ENCODE results near the gene FZR1. TPM values are rescaled to one million over a fixed set of nuclear protein-coding genes. Genes with fewer than 3 reads are reported as not detected.
"Not testable (repeated sequence)": the region's sequence is repeated elsewhere in the genome, so short reads cannot be mapped to it uniquely, and the experiment has no call there.

FZR1 gene
- total RNA-seq, 8 experiments from 2014 or later: 15.8 to 33.6 (median 23.0) TPM

- H3K4me1 ChIP-seq (replicated peaks in 1 of 2): peaks cover 5 to 9% of the 10 kb centered on the region in 2 donors
- WGBS, 10 experiments: 83 to 93% (median 88%) methylated on average over 5 to 14 of the region's 21 CpGs; no CpG with 5 or more reads in 1 of the 10 experiments
- no peak overlapping the region for H3K27ac ChIP-seq
- ATAC-seq (replicated peaks in 6 of 8): no peak
- in situ Hi-C loops (cut with MboI; ENCODE audit: low pct_unique_long_range_greater_than_20kb in 2 of 9, low sequenced_read_pairs in 9 of 9, unreplicated experiment in 9 of 9): loop anchor here in 1 of 9 experiments (25.0 kb wide), 1 partner anchor 158 kb away; the partner anchor contains the start of genes PIP5K1C and TJP3
- no peak overlapping the region for H3K4me3 ChIP-seq
These were observed 48.4 kb downstream of the FZR1 start for GRCh38 chr19:3554254-3555083.

- Histone ChIP-seq H3K27ac (no peak overlapping the region), H3K4me1 (replicated peaks in 1 of 2) (peaks cover 5 to 9% of the 10 kb centered on the region in 2 donors), H3K4me3 (peak overlapping the region in 3 of 5 donors; percentile 81 to 97 (median 83))
- ATAC-seq (replicated peaks in 6 of 8): no peak
- 68 to 100% (median 90%) methylated on average over 2 to 6 of the region's 15 CpGs; no CpG with 5 or more reads in 2 of the 10 experiments for WGBS, 10 experiments
- in situ Hi-C loops (cut with MboI; ENCODE audit: low pct_unique_long_range_greater_than_20kb in 2 of 9, low sequenced_read_pairs in 9 of 9, unreplicated experiment in 9 of 9): loop anchor here in 1 of 9 experiments (25.0 kb wide), 1 partner anchor 156 kb away; the partner anchor contains the start of genes PIP5K1C and TJP3
These were observed 49.7 kb downstream of the FZR1 start for GRCh38 chr19:3555653-3556422.

DNA sequence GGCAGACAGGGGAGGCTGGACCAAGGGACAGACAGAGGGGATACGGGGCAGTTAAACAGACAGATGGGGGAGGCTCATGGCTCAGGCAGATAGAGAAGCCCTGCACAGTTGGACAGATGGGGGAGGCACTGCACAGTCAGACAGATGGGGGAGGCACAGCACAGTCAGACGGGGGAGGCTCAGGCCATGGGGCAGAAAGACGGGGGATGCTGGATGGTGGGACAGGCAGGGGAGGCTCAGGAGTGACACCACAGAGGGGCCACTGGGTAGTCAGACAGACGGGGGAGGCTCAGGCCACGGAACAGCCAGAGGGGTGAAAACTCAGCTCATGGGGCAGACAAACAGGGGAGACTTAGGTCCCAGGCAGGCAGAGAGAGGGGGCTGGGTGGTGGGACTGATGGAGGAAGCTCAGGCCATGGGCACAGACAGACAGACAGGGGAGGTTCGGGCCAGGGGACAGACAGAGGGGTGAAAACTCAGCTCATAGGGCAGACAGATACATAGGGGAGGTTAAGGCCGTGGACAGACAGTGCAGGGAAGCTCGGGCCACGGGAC lies 50.4 kb downstream of the FZR1 start:
- 0 to 33% (median 0%) methylated on average over 1 to 2 of the region's 9 CpGs; no CpG with 5 or more reads in 6 of the 10 experiments for WGBS, 10 experiments
- H3K4me1 ChIP-seq (replicated peaks in 1 of 2): peaks cover 5 to 9% of the 10 kb centered on the region in 2 donors
- no peak overlapping the region for H3K27ac ChIP-seq
- no peak for ATAC-seq (replicated peaks in 6 of 8)
- in situ Hi-C loops (cut with MboI; ENCODE audit: low pct_unique_long_range_greater_than_20kb in 2 of 9, low sequenced_read_pairs in 9 of 9, unreplicated experiment in 9 of 9): loop anchor here in 1 of 9 experiments (25.0 kb wide), 1 partner anchor 156 kb away; the partner anchor contains the start of genes PIP5K1C and TJP3
- H3K4me3 ChIP-seq: peak overlapping the region; percentile 74 to 97 (median 81)

- Histone ChIP-seq H3K27ac (no peak overlapping the region), H3K4me3 (peak overlapping the region; percentile 74 to 97 (median 81)), H3K4me1 (replicated peaks in 1 of 2) (peaks cover 5 to 9% of the 10 kb centered on the region in 2 donors)
- WGBS, 10 experiments: 0% methylated on average over 7 of the region's 60 CpGs; no CpG with 5 or more reads in 9 of the 10 experiments
- peak; percentile 8 to 53 (median 37) for ATAC-seq (replicated peaks in 6 of 8)
- in situ Hi-C loops (cut with MboI; ENCODE audit: low pct_unique_long_range_greater_than_20kb in 2 of 9, low sequenced_read_pairs in 9 of 9, unreplicated experiment in 9 of 9): loop anchor here in 1 of 9 experiments (25.0 kb wide), 1 partner anchor 155 kb away; the partner anchor contains the start of genes PIP5K1C and TJP3
These were observed 50.9 kb downstream of the FZR1 start for GRCh38 chr19:3556978-3557460.

GRCh38 chr19:3557461-3558248 lies 51.5 kb downstream of the FZR1 start, which contains the start of gene MFSD12:
Gene MFSD12, minus strand, starts transcription at chr19:3557586. Its CDS starts 183 bp downstream, at chr19:3557403.
- Histone ChIP-seq H3K27ac (no peak within 1 kb of the TSS), H3K4me3 (peak within 1 kb of the TSS; percentile 74 to 97 (median 81)), H3K4me1 (replicated peaks in 1 of 2) (peaks cover 5 to 9% of the 10 kb centered on the region in 2 donors)
- WGBS, 10 experiments: 0 to 4% (median 1%) methylated on average over 4 to 10 of the region's 81 CpGs; no CpG with 5 or more reads in 6 of the 10 experiments
- in situ Hi-C loops (cut with MboI; ENCODE audit: low pct_unique_long_range_greater_than_20kb in 2 of 9, low sequenced_read_pairs in 9 of 9, unreplicated experiment in 9 of 9): loop anchor here in 1 of 9 experiments (25.0 kb wide), 1 partner anchor 155 kb away; the partner anchor contains the start of genes PIP5K1C and TJP3
- peak; percentile 87 to 96 (median 94) for ATAC-seq (replicated peaks in 6 of 8)

DNA sequence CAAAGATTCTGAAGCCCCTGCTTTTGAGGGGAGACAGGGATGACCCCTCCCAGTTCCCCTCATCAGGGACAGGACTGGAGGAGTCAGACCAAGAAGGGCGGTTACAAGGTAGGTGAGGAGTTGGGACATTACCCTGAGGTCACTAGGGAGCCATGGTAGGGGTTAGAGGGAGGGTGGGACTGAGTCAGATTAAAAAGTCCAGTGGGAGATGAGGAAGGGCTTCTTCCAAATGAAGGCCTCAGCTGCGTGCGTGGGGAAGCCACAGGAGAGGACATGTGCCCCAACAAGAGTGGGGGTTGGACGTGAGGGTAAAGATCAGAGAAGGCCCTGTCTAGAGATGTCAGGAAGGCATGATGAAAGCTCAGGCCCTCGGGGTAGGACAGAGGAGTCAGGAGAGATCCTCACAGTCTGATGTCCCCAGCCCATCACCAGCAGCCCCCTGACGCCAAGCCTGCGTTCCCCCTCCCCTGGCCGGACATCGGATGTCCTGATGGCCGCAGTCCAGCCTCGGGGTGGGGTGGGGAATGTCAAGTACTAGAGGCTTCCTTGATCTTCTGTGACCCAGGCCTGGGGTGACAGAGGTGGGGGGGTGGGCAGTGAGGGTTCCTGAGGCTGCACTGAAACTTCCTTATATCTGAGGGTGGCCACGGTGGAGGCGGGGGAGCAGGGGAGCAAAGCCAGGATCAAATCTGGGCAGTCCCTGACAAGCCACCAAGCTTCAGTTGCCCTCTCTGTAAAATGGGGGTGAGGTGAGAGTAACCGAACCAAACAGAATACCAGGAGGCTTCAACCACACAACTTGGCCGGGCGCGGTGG lies 57.8 kb downstream of the FZR1 start:
- H3K4me3 ChIP-seq: no peak overlapping the region
- H3K4me1 ChIP-seq (replicated peaks in 1 of 2): no peaks in the 10 kb centered on the region
- 79 to 100% (median 80%) methylated on average over 1 to 5 of the region's 17 CpGs; no CpG with 5 or more reads in 4 of the 10 experiments for WGBS, 10 experiments
- in situ Hi-C loops (cut with MboI; ENCODE audit: low pct_unique_long_range_greater_than_20kb in 2 of 9, low sequenced_read_pairs in 9 of 9, unreplicated experiment in 9 of 9): loop anchor here in 1 of 9 experiments (25.0 kb wide), 1 partner anchor 148 kb away; the partner anchor contains the start of genes PIP5K1C and TJP3
- H3K27ac ChIP-seq: no peak overlapping the region
- no peak for ATAC-seq (replicated peaks in 6 of 8)

GRCh38 chr19:3565139-3565538 lies 59.0 kb downstream of the FZR1 start:
- in situ Hi-C loops (cut with MboI; ENCODE audit: low pct_unique_long_range_greater_than_20kb in 2 of 9, low sequenced_read_pairs in 9 of 9, unreplicated experiment in 9 of 9): loop anchor here in 1 of 9 experiments (25.0 kb wide), 1 partner anchor 147 kb away; the partner anchor contains the start of genes PIP5K1C and TJP3
- ATAC-seq (replicated peaks in 6 of 8): peak in 1 of 8 experiments; percentile 45
- WGBS, 10 experiments: 78 to 95% (median 89%) methylated on average over 3 to 7 of the region's 19 CpGs; no CpG with 5 or more reads in 5 of the 10 experiments
- H3K27ac ChIP-seq: no peak overlapping the region
- no peak overlapping the region for H3K4me3 ChIP-seq
- no peaks in the 10 kb centered on the region for H3K4me1 ChIP-seq (replicated peaks in 1 of 2)

- H3K4me1 ChIP-seq (replicated peaks in 1 of 2); ATAC-seq (replicated peaks in 6 of 8); H3K4me3 ChIP-seq; H3K27ac ChIP-seq: not testable (repeated sequence)
- WGBS, 10 experiments: 60 to 100% (median 91%) methylated on average over 1 to 11 of the region's 11 CpGs; no CpG with 5 or more reads in 1 of the 10 experiments
- in situ Hi-C loops (cut with MboI; ENCODE audit: low pct_unique_long_range_greater_than_20kb in 2 of 9, low sequenced_read_pairs in 9 of 9, unreplicated experiment in 9 of 9): loop anchor here in 1 of 9 experiments (25.0 kb wide), 1 partner anchor 142 kb away; the partner anchor contains the start of genes PIP5K1C and TJP3
These were observed 63.9 kb downstream of the FZR1 start for GRCh38 chr19:3570042-3570441.

DNA sequence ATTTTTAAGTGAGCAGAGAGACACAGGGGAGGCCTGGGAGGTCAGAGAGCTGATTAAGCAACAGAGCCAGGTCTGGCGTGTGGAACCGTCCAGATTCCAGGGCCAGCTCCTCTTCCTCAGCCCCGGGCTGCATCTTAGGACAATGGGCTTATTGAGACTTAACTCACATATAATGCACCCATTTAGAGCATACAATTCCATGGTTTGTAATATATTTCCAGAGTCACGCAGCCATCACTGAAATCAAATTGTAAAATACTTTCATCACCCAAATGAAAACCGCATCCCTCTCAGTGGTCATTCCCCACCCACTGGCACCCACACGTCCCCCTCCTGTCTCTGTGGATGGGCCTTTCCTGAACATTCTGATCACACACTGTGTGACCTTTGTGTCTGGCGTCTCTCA lies 64.5 kb downstream of the FZR1 start:
- H3K4me3 ChIP-seq: no peak overlapping the region
- peaks cover 4 to 5% of the 10 kb centered on the region in 2 donors for H3K4me1 ChIP-seq (replicated peaks in 1 of 2)
- WGBS, 10 experiments: 60 to 100% (median 96%) methylated on average over 1 to 6 of the region's 7 CpGs; no CpG with 5 or more reads in 3 of the 10 experiments
- H3K27ac ChIP-seq: no peak overlapping the region
- no peak for ATAC-seq (replicated peaks in 6 of 8)
- in situ Hi-C loops (cut with MboI; ENCODE audit: low pct_unique_long_range_greater_than_20kb in 2 of 9, low sequenced_read_pairs in 9 of 9, unreplicated experiment in 9 of 9): loop anchor here in 1 of 9 experiments (25.0 kb wide), 1 partner anchor 142 kb away; the partner anchor contains the start of genes PIP5K1C and TJP3

DNA sequence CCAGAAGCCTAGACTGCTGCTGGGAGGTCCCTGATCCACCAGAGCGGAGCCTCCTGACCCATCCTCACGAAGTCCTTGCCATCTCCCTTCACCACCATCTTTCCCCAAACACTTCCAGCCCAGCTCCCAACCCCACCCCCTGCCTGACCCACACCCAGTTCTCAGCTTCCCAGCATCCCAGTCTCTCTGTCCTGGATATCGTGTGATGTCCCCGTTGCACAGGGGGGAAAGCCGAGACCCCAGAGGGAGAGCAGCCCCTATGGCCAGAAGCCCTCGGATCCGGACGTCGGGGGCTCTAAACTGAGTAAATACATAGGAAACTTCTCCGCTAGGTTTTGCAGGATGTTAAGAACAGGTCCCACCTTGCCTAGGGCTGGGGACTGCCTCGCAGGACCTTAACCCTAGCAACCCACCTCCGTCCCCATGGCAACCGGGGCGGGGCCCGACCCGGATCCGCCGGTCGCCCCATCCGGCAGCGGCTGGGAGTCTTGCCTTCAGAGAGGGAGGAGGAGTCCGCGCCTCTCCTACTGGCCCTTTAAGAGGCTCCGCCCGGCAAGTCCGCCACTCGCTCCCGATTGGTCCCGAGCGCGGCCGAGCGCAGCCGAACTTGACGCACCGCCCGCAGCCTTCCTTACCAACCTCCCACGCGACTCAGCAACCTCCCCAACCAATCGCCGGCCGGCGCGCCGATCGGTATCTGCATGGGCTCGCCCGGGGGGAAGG lies 66.2 kb downstream of the FZR1 start:
- no peak overlapping the region for H3K27ac ChIP-seq
- WGBS, 10 experiments: 0 to 80% (median 10%) methylated on average over 1 to 14 of the region's 48 CpGs; no CpG with 5 or more reads in 5 of the 10 experiments

More for the DNA sequence above, 66.2 kb downstream of the FZR1 start:
- H3K4me1 ChIP-seq (replicated peaks in 1 of 2): peaks cover 12% of the 10 kb centered on the region in 2 donors
- peak overlapping the region; percentile 34 to 84 (median 62) for H3K4me3 ChIP-seq
- in situ Hi-C loops (cut with MboI; ENCODE audit: low pct_unique_long_range_greater_than_20kb in 2 of 9, low sequenced_read_pairs in 9 of 9, unreplicated experiment in 9 of 9): loop anchor here in 1 of 9 experiments (25.0 kb wide), 1 partner anchor 140 kb away; the partner anchor contains the start of genes PIP5K1C and TJP3
- peak; percentile 82 to 95 (median 92) for ATAC-seq (replicated peaks in 6 of 8)

Data from motor neuron (in vitro differentiated cells).